ENCODE data around the gene OR6P1.

DNA sequence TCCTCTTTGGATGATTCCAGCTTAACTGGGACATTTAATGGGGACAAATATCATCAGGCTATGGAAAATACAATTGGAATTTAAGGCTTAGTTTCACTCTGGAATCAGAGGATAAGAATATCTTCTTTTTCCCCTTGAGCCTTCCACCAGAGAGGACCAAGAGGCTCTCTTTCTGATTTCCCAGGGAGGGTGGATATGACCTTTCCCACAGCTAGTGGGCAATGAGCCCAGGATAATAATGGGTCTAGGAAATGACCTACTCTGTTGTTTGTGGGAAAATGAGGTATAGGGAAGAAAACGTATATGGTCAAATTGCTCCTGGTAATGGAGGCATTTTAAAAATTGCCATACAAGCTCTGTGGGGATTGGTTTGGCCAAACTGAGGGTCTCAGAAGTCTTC is 18.1 kb downstream of the OR6P1 start:
- TF ChIP-seq, protein P1, sequence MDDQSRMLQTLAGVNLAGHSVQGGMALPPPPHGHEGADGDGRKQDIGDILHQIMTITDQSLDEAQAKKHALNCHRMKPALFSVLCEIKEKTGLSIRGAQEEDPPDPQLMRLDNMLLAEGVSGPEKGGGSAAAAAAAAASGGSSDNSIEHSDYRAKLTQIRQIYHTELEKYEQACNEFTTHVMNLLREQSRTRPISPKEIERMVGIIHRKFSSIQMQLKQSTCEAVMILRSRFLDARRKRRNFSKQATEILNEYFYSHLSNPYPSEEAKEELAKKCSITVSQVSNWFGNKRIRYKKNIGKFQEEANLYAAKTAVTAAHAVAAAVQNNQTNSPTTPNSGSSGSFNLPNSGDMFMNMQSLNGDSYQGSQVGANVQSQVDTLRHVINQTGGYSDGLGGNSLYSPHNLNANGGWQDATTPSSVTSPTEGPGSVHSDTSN (IDR thresholded peaks at IDR 0.05): no peak
- TF ChIP-seq, protein P2, sequence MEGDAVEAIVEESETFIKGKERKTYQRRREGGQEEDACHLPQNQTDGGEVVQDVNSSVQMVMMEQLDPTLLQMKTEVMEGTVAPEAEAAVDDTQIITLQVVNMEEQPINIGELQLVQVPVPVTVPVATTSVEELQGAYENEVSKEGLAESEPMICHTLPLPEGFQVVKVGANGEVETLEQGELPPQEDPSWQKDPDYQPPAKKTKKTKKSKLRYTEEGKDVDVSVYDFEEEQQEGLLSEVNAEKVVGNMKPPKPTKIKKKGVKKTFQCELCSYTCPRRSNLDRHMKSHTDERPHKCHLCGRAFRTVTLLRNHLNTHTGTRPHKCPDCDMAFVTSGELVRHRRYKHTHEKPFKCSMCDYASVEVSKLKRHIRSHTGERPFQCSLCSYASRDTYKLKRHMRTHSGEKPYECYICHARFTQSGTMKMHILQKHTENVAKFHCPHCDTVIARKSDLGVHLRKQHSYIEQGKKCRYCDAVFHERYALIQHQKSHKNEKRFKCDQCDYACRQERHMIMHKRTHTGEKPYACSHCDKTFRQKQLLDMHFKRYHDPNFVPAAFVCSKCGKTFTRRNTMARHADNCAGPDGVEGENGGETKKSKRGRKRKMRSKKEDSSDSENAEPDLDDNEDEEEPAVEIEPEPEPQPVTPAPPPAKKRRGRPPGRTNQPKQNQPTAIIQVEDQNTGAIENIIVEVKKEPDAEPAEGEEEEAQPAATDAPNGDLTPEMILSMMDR (IDR thresholded peaks at IDR 0.05): no peak
- TF ChIP-seq POLR2A (IDR thresholded peaks at IDR 0.05; ENCODE audit: low read length) (no peak), SMC3 (IDR thresholded peaks at IDR 0.05) (no peak), ESRRA (IDR thresholded peaks at IDR 0.05; ENCODE audit: borderline replicate concordance, low read length) (no peak), CEBPB (IDR thresholded peaks at IDR 0.05) (no peak), ZC3H11A (IDR thresholded peaks at IDR 0.05) (no peak)
- TF ChIP-seq, protein P3, sequence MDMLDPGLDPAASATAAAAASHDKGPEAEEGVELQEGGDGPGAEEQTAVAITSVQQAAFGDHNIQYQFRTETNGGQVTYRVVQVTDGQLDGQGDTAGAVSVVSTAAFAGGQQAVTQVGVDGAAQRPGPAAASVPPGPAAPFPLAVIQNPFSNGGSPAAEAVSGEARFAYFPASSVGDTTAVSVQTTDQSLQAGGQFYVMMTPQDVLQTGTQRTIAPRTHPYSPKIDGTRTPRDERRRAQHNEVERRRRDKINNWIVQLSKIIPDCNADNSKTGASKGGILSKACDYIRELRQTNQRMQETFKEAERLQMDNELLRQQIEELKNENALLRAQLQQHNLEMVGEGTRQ (IDR thresholded peaks at IDR 0.05): no peak
- TF ChIP-seq, protein P4, sequence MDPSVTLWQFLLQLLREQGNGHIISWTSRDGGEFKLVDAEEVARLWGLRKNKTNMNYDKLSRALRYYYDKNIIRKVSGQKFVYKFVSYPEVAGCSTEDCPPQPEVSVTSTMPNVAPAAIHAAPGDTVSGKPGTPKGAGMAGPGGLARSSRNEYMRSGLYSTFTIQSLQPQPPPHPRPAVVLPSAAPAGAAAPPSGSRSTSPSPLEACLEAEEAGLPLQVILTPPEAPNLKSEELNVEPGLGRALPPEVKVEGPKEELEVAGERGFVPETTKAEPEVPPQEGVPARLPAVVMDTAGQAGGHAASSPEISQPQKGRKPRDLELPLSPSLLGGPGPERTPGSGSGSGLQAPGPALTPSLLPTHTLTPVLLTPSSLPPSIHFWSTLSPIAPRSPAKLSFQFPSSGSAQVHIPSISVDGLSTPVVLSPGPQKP (IDR thresholded peaks at IDR 0.05; ENCODE audit: low read depth, low read length): no peak
- TF ChIP-seq, protein P5, sequence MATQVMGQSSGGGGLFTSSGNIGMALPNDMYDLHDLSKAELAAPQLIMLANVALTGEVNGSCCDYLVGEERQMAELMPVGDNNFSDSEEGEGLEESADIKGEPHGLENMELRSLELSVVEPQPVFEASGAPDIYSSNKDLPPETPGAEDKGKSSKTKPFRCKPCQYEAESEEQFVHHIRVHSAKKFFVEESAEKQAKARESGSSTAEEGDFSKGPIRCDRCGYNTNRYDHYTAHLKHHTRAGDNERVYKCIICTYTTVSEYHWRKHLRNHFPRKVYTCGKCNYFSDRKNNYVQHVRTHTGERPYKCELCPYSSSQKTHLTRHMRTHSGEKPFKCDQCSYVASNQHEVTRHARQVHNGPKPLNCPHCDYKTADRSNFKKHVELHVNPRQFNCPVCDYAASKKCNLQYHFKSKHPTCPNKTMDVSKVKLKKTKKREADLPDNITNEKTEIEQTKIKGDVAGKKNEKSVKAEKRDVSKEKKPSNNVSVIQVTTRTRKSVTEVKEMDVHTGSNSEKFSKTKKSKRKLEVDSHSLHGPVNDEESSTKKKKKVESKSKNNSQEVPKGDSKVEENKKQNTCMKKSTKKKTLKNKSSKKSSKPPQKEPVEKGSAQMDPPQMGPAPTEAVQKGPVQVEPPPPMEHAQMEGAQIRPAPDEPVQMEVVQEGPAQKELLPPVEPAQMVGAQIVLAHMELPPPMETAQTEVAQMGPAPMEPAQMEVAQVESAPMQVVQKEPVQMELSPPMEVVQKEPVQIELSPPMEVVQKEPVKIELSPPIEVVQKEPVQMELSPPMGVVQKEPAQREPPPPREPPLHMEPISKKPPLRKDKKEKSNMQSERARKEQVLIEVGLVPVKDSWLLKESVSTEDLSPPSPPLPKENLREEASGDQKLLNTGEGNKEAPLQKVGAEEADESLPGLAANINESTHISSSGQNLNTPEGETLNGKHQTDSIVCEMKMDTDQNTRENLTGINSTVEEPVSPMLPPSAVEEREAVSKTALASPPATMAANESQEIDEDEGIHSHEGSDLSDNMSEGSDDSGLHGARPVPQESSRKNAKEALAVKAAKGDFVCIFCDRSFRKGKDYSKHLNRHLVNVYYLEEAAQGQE (IDR thresholded peaks at IDR 0.05): no peak
- TF ChIP-seq, protein P6, sequence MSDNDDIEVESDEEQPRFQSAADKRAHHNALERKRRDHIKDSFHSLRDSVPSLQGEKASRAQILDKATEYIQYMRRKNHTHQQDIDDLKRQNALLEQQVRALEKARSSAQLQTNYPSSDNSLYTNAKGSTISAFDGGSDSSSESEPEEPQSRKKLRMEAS (IDR thresholded peaks at IDR 0.05): no peak
- TF ChIP-seq, protein P7, sequence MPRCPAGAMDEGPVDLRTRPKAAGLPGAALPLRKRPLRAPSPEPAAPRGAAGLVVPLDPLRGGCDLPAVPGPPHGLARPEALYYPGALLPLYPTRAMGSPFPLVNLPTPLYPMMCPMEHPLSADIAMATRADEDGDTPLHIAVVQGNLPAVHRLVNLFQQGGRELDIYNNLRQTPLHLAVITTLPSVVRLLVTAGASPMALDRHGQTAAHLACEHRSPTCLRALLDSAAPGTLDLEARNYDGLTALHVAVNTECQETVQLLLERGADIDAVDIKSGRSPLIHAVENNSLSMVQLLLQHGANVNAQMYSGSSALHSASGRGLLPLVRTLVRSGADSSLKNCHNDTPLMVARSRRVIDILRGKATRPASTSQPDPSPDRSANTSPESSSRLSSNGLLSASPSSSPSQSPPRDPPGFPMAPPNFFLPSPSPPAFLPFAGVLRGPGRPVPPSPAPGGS (IDR thresholded peaks at IDR 0.05): no peak
- TF ChIP-seq, protein P8, sequence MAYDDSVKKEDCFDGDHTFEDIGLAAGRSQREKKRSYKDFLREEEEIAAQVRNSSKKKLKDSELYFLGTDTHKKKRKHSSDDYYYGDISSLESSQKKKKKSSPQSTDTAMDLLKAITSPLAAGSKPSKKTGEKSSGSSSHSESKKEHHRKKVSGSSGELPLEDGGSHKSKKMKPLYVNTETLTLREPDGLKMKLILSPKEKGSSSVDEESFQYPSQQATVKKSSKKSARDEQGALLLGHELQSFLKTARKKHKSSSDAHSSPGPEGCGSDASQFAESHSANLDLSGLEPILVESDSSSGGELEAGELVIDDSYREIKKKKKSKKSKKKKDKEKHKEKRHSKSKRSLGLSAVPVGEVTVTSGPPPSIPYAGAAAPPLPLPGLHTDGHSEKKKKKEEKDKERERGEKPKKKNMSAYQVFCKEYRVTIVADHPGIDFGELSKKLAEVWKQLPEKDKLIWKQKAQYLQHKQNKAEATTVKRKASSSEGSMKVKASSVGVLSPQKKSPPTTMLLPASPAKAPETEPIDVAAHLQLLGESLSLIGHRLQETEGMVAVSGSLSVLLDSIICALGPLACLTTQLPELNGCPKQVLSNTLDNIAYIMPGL (CRISPR knock-in tag; IDR thresholded peaks at IDR 0.05; ENCODE audit: borderline replicate concordance): no peak

Data from A549 (cell line).